Medulla oblongata (tissue), 1 donor: ENCODE data around the gene CKMT2.

Experiments used
- DNase-seq: peaks from one replicate; pipeline ENCODE4 v3.0.0-alpha.2; 2015; ENCODE audit errors: extremely low spot score

The CKMT2 gene

GRCh38 chr5:81216152-81216551, 17.0 kb upstream of the CKMT2 start:
- DNase-seq = no peak

- no peak for DNase-seq
Measured at GRCh38 chr5:81219389-81219788, 13.7 kb upstream of the CKMT2 start.

- no peak for DNase-seq
Measured at GRCh38 chr5:81222285-81222684, 10.8 kb upstream of the CKMT2 start.

- no peak for DNase-seq
Measured at GRCh38 chr5:81225463-81225862, 7.7 kb upstream of the CKMT2 start.

- no peak for DNase-seq
Measured at GRCh38 chr5:81226286-81226685, 6.8 kb upstream of the CKMT2 start.

GRCh38 chr5:81226949-81227348, 6.2 kb upstream of the CKMT2 start:
- DNase-seq = no peak

GRCh38 chr5:81228084-81228483, 5.0 kb upstream of the CKMT2 start:
- no peak for DNase-seq

GRCh38 chr5:81230416-81230815, 2.7 kb upstream of the CKMT2 start:
- no peak for DNase-seq

GRCh38 chr5:81232464-81233079, 550 bp upstream of the CKMT2 start:
- no peak for DNase-seq

- no peak for DNase-seq
Measured at GRCh38 chr5:81234299-81234698, 1.2 kb downstream of the CKMT2 start.

GRCh38 chr5:81234801-81235200, 1.7 kb downstream of the CKMT2 start:
- no peak for DNase-seq

GRCh38 chr5:81235287-81236072, 2.4 kb downstream of the CKMT2 start:
- no peak for DNase-seq

GRCh38 chr5:81238460-81238859, 5.3 kb downstream of the CKMT2 start:
- DNase-seq = no peak

GRCh38 chr5:81239613-81240012, 6.5 kb downstream of the CKMT2 start:
- peak; percentile 77 for DNase-seq

- DNase-seq = no peak
Measured at GRCh38 chr5:81241001-81241400, 7.9 kb downstream of the CKMT2 start.

- DNase-seq = no peak
Measured at GRCh38 chr5:81241961-81242648, 9.0 kb downstream of the CKMT2 start.

- DNase-seq = no peak
Measured at GRCh38 chr5:81242906-81243436, 9.8 kb downstream of the CKMT2 start.

GRCh38 chr5:81244451-81244850, 11.3 kb downstream of the CKMT2 start:
- no peak for DNase-seq

- DNase-seq = no peak
Measured at GRCh38 chr5:81245871-81246235, 12.7 kb downstream of the CKMT2 start.

GRCh38 chr5:81246697-81247096, 13.6 kb downstream of the CKMT2 start:
- DNase-seq = no peak

GRCh38 chr5:81247441-81247972, 14.4 kb downstream of the CKMT2 start:
- DNase-seq = peak; percentile 69

- DNase-seq = no peak
Measured at GRCh38 chr5:81249240-81249639, 16.1 kb downstream of the CKMT2 start.
